ENCODE measurements around the gene TTLL6.
"Not testable (repeated sequence)": the region's sequence is repeated elsewhere in the genome, so short reads cannot be mapped to it uniquely, and the experiment has no call there.

The TTLL6 gene

GRCh38 chr17:48834973-48835372, 17.9 kb upstream of the TTLL6 start:
- DNase-seq (ENCODE audit: low read depth in 1 of 2, low spot score in 1 of 2), result no peak
- TF ChIP-seq JUND (IDR thresholded peaks at IDR 0.05; ENCODE audit: low read depth), result no peak
- in situ Hi-C loops (cut with HindIII; ENCODE audit: low pct_unique_long_range_greater_than_20kb, low sequenced_read_pairs), result no loop called here

- TF ChIP-seq JUND (IDR thresholded peaks at IDR 0.05; ENCODE audit: low read depth), result no peak
- no peak for DNase-seq (ENCODE audit: low read depth in 1 of 2, low spot score in 1 of 2)
- in situ Hi-C loops (cut with HindIII; ENCODE audit: low pct_unique_long_range_greater_than_20kb, low sequenced_read_pairs), result no loop called here
Measured at GRCh38 chr17:48831549-48831883, 14.5 kb upstream of the TTLL6 start.

GRCh38 chr17:48830840-48831548, 14.0 kb upstream of the TTLL6 start, which contains the start of gene CALCOCO2:
TSS of gene CALCOCO2 (plus strand) at chr17:48831035. CDS start at chr17:48841708, 10,673 bp downstream.
- in situ Hi-C loops (cut with HindIII; ENCODE audit: low pct_unique_long_range_greater_than_20kb, low sequenced_read_pairs), result no loop called here
- no peak for TF ChIP-seq JUND (IDR thresholded peaks at IDR 0.05; ENCODE audit: low read depth)
- DNase-seq (ENCODE audit: low read depth in 1 of 2, low spot score in 1 of 2), result peak; percentile 95 to 98

- DNase-seq (ENCODE audit: low read depth in 1 of 2, low spot score in 1 of 2), result no peak
- TF ChIP-seq JUND (IDR thresholded peaks at IDR 0.05; ENCODE audit: low read depth), result no peak
- in situ Hi-C loops (cut with HindIII; ENCODE audit: low pct_unique_long_range_greater_than_20kb, low sequenced_read_pairs), result no loop called here
Measured at GRCh38 chr17:48825446-48826381, 8.7 kb upstream of the TTLL6 start.

- in situ Hi-C loops (cut with HindIII; ENCODE audit: low pct_unique_long_range_greater_than_20kb, low sequenced_read_pairs); DNase-seq (ENCODE audit: low read depth in 1 of 2, low spot score in 1 of 2): not testable (repeated sequence)
Measured at GRCh38 chr17:48820936-48821335, 3.9 kb upstream of the TTLL6 start.

- in situ Hi-C loops (cut with HindIII; ENCODE audit: low pct_unique_long_range_greater_than_20kb, low sequenced_read_pairs), result no loop called here
Measured at GRCh38 chr17:48819466-48819865, 2.4 kb upstream of the TTLL6 start.

GRCh38 chr17:48818361-48818841, 1.4 kb upstream of the TTLL6 start:
- no peak for DNase-seq (ENCODE audit: low read depth in 1 of 2, low spot score in 1 of 2)
- no peak for TF ChIP-seq JUND (IDR thresholded peaks at IDR 0.05; ENCODE audit: low read depth)
- in situ Hi-C loops (cut with HindIII; ENCODE audit: low pct_unique_long_range_greater_than_20kb, low sequenced_read_pairs), result no loop called here

More at GRCh38 chr17:48819466-48819865, 2.4 kb upstream of the TTLL6 start:
- DNase-seq (ENCODE audit: low read depth in 1 of 2, low spot score in 1 of 2), result no peak
- no peak for TF ChIP-seq JUND (IDR thresholded peaks at IDR 0.05; ENCODE audit: low read depth)

GRCh38 chr17:48816438-48816773, 623 bp downstream of the TTLL6 start:
- in situ Hi-C loops (cut with HindIII; ENCODE audit: low pct_unique_long_range_greater_than_20kb, low sequenced_read_pairs), result no loop called here
- DNase-seq (ENCODE audit: low read depth in 1 of 2, low spot score in 1 of 2), result no peak
- no peak for TF ChIP-seq JUND (IDR thresholded peaks at IDR 0.05; ENCODE audit: low read depth)

- no peak for DNase-seq (ENCODE audit: low read depth in 1 of 2, low spot score in 1 of 2)
- no peak for TF ChIP-seq JUND (IDR thresholded peaks at IDR 0.05; ENCODE audit: low read depth)
- in situ Hi-C loops (cut with HindIII; ENCODE audit: low pct_unique_long_range_greater_than_20kb, low sequenced_read_pairs), result no loop called here
Measured at GRCh38 chr17:48815311-48815710, 1.7 kb downstream of the TTLL6 start.

- in situ Hi-C loops (cut with HindIII; ENCODE audit: low pct_unique_long_range_greater_than_20kb, low sequenced_read_pairs), result no loop called here
- DNase-seq (ENCODE audit: low read depth in 1 of 2, low spot score in 1 of 2), result peak; percentile 75 to 79
- TF ChIP-seq JUND (IDR thresholded peaks at IDR 0.05; ENCODE audit: low read depth), result no peak
Measured at GRCh38 chr17:48814504-48814903, 2.5 kb downstream of the TTLL6 start.

- in situ Hi-C loops (cut with HindIII; ENCODE audit: low pct_unique_long_range_greater_than_20kb, low sequenced_read_pairs), result no loop called here
- no peak for DNase-seq (ENCODE audit: low read depth in 1 of 2, low spot score in 1 of 2)
- no peak for TF ChIP-seq JUND (IDR thresholded peaks at IDR 0.05; ENCODE audit: low read depth)
Measured at GRCh38 chr17:48812001-48812400, 5.0 kb downstream of the TTLL6 start.

- in situ Hi-C loops (cut with HindIII; ENCODE audit: low pct_unique_long_range_greater_than_20kb, low sequenced_read_pairs), result no loop called here
- no peak for DNase-seq (ENCODE audit: low read depth in 1 of 2, low spot score in 1 of 2)
- no peak for TF ChIP-seq JUND (IDR thresholded peaks at IDR 0.05; ENCODE audit: low read depth)
Measured at GRCh38 chr17:48809182-48809581, 7.8 kb downstream of the TTLL6 start.

GRCh38 chr17:48804936-48805411, 12.1 kb downstream of the TTLL6 start:
- in situ Hi-C loops (cut with HindIII; ENCODE audit: low pct_unique_long_range_greater_than_20kb, low sequenced_read_pairs), result no loop called here
- TF ChIP-seq JUND (IDR thresholded peaks at IDR 0.05; ENCODE audit: low read depth), result no peak
- peak; percentile 75 to 79 for DNase-seq (ENCODE audit: low read depth in 1 of 2, low spot score in 1 of 2)

All from T47D (cell line).